Activated effector memory CD4-positive, alpha-beta T cell treated with anti-CD3 and anti-CD28 coated beads, Interleukin-2, amount 50 U/mL, for 16 hours (primary cell): Measurements from ENCODE around the gene VPS13D.
"Not testable (repeated sequence)": the region's sequence is repeated elsewhere in the genome, so short reads cannot be mapped to it uniquely, and the experiment has no call there.

Experiments used
- DNase-seq: peaks from one replicate; pipeline ENCODE4 v3.0.0-alpha.2; 2020

The VPS13D gene

GRCh38 chr1:12456979-12457378, 227.1 kb downstream of the VPS13D start:
- no peak for DNase-seq

- DNase-seq, result no peak
These were observed 227.9 kb downstream of the VPS13D start for GRCh38 chr1:12457771-12458170.

- DNase-seq, result no peak
These were observed 228.7 kb downstream of the VPS13D start for GRCh38 chr1:12458571-12458970.

GRCh38 chr1:12460121-12460520, 230.3 kb downstream of the VPS13D start:
- DNase-seq, result no peak

- DNase-seq, result no peak
These were observed 231.2 kb downstream of the VPS13D start for GRCh38 chr1:12460911-12461621.

GRCh38 chr1:12461754-12462153, 231.9 kb downstream of the VPS13D start:
- no peak for DNase-seq

GRCh38 chr1:12462586-12462985, 232.8 kb downstream of the VPS13D start:
- no peak for DNase-seq

- no peak for DNase-seq
These were observed 234.2 kb downstream of the VPS13D start for GRCh38 chr1:12464045-12464461.

- no peak for DNase-seq
These were observed 234.8 kb downstream of the VPS13D start for GRCh38 chr1:12464598-12465056.

- no peak for DNase-seq
These were observed 235.3 kb downstream of the VPS13D start for GRCh38 chr1:12465126-12465525.

- DNase-seq, result no peak
These were observed 237.0 kb downstream of the VPS13D start for GRCh38 chr1:12466816-12467215.

GRCh38 chr1:12467570-12468286, 237.9 kb downstream of the VPS13D start:
- DNase-seq, result no peak

- no peak for DNase-seq
These were observed 238.5 kb downstream of the VPS13D start for GRCh38 chr1:12468323-12468722.

GRCh38 chr1:12469493-12469892, 239.7 kb downstream of the VPS13D start:
- no peak for DNase-seq

- no peak for DNase-seq
These were observed 240.2 kb downstream of the VPS13D start for GRCh38 chr1:12469990-12470389.

GRCh38 chr1:12470916-12471315, 241.1 kb downstream of the VPS13D start:
- not testable (repeated sequence) for DNase-seq

GRCh38 chr1:12472156-12472797, 242.4 kb downstream of the VPS13D start:
- no peak for DNase-seq

- peak; percentile 87 for DNase-seq
These were observed 243.1 kb downstream of the VPS13D start for GRCh38 chr1:12472798-12473551.

- DNase-seq, result no peak
These were observed 243.9 kb downstream of the VPS13D start for GRCh38 chr1:12473596-12474362.

GRCh38 chr1:12475101-12475500, 245.3 kb downstream of the VPS13D start:
- DNase-seq, result no peak

GRCh38 chr1:12475530-12475934, 245.7 kb downstream of the VPS13D start:
- no peak for DNase-seq

GRCh38 chr1:12475947-12476346, 246.1 kb downstream of the VPS13D start:
- no peak for DNase-seq
